HEK293T (cell line): Measurements from ENCODE around the gene PRDM12.

Experiments
- TARDBP ChIP-seq: fragments of 450-650 bp; IDR thresholded peaks from 2 replicates; pipeline ENCODE4 v1.6.1; 2016
- TF ChIP-seq, protein P1 (sequence below): fragments of 450-650 bp; IDR thresholded peaks from 2 replicates; pipeline ENCODE4 v1.6.1; 2016

DNA sequence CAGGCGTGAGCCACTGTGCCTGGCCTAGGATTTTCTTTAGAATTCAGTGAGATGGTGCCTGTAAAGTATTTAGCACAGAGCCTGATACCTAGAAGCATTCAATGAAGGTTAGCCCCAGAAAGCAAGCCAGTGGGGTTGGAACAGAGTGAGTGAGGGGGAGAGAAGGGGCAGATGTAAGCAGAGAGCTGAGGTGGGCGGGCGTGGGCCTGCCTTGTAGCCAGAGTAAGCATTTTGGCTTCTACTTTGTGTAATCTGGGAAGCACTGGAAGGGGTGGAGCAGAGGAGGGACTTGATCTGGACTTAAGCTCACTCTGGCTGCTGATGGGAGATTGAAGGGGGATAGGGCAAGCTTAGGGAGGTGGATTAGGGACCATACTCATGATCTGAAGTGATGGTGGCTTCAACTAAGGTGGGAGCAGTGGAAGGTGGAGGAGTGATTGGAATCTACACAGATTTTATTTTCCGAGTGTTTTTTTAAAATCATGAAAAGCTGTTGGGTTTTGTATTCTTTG lies 31.8 kb downstream of the PRDM12 start:
- TF ChIP-seq, protein P1, sequence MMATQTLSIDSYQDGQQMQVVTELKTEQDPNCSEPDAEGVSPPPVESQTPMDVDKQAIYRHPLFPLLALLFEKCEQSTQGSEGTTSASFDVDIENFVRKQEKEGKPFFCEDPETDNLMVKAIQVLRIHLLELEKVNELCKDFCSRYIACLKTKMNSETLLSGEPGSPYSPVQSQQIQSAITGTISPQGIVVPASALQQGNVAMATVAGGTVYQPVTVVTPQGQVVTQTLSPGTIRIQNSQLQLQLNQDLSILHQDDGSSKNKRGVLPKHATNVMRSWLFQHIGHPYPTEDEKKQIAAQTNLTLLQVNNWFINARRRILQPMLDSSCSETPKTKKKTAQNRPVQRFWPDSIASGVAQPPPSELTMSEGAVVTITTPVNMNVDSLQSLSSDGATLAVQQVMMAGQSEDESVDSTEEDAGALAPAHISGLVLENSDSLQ = no peak
- TF ChIP-seq TARDBP = no peak
